HG03097 (cell line): Measurements from ENCODE around the gene COL24A1.
"Not testable (repeated sequence)": the region's sequence is repeated elsewhere in the genome, so short reads cannot be mapped to it uniquely, and the experiment has no call there.

ENCODE experiments used
- ATAC-seq: cut with Tn5 transposase; IDR thresholded peaks from one replicate; pipeline ENCODE4 v1.9.1; 2021; ENCODE audit not compliant: unreplicated experiment, low FRiP score

Gene COL24A1

DNA sequence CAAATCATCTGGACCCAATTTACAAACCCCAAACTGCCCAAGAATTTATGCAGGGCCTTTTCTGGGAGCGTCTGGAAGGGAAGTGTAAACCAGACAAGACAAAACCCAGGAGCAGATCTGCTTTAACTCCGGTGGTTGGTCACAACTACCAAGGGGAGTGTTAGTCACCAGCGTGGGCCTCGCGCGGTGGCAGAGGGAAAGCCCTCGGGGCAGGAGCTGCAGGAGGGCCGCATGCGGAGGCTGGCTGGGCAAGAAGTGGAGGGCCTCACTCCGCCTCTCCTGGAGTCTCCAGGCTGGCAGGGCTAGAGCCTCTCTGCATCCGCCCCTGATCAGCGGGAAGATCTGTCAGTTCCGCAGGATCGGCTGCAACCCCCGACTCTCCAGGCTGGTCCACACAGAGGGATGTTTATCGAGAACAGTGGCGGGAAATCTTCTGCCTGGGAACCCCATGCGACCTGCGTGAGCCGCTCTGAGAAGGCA is 2.0 kb downstream of the COL24A1 start:
- ATAC-seq = no peak

DNA sequence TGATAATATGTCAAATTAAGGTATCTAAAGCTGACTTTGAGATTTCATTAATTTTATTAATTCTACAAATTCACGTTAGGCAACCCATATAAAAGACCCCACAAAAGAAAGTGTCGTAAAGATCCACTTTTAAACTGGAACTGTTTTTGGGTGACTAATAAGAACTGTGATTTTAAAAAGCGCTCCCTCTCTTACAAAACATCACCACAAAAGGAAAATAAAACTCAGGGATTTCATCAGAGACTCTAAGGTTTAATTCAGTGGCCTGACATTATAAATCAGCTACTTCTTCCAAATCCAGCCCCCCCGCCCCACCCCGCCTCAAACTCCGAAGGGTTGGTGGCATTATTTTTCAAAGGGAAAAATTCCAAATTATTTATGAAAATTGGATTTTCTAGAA is 2.7 kb downstream of the COL24A1 start:
- ATAC-seq = no peak

DNA sequence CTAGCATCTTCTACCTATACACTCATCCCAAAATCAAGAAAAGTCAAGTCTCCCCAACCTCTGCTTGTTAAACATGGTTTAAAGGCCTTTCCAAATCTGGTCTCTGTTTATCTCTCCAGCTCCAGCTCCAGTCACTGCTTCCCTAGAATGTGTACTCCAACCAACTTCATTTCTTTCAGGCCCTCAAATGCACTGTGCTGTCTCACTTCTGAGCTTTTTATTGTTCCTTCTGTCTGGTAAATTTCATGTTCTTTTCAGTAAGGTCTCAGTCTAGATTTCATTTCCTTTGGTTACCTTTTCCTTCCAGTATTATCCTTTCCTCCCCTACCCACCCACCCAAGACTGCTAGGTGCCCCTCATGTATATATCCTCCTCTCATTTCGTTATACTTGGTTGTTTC is 3.7 kb downstream of the COL24A1 start:
- ATAC-seq = no peak

DNA sequence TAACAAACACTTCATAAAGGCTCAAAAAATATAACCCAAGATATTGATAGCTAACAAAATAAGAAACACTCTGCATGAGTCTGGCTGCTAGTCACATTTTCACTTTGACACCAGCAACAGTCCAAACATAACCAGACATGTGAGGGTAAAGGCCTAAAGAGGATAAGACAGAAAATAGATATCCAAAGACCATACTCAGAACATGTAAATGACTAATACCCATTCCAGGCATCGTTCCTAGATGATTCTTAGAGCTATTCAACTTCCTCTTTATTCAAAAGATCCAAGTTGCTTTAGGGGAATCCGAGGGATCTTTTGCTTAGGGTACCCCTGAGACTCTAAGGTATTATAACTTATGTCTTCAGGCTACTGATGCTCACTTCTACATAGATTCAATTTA is 5.1 kb downstream of the COL24A1 start:
- no peak for ATAC-seq

DNA sequence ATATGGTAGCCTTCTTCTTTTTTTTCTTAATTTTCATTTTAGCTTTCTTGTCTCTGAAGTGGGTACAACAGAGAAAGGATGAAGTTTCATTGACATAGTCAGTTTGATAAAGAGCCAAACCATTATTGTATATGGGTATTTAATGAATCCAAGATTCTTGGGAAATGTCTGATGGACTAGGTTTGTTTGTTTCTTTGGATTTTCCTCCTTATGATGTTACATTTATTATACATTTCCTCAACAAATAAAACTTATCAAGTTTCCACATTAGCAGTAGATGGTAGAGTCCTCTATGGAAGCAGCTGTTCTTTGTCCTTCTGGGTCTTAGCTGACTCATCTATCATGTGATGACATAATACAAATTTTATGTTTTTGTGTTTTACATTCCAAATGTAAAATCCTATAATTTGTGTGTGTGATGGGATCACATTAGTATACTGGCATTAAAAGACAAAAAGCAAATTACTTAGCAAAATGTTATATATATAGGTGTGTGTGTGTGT is 6.0 kb downstream of the COL24A1 start:
- ATAC-seq = no peak

DNA sequence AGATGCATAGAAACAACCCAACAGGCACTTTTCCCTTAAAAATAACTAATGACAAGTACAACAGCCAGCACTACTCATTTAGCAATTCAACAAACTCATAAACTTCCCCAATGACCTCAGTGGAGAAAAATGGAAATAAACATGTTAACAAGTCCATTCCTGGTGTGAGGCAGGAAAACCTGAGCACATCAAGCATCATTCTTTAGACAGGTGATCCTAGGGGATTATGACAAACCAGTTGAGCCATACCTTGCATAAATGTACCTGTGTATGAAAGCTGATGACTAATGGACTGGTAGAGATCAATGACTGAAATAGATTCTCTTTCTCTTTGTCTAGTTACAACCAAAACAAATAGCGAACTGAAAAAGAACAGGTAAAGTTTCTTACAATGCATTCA is 7.0 kb downstream of the COL24A1 start:
- no peak for ATAC-seq

GRCh38 chr1:86147755-86148154 is 8.8 kb downstream of the COL24A1 start:
- no peak for ATAC-seq

GRCh38 chr1:86146566-86146965 is 10.0 kb downstream of the COL24A1 start:
- no peak for ATAC-seq

- ATAC-seq = no peak
These were observed 16.2 kb downstream of the COL24A1 start for GRCh38 chr1:86140281-86140880.

- no peak for ATAC-seq
These were observed 17.8 kb downstream of the COL24A1 start for GRCh38 chr1:86138746-86139145.

DNA sequence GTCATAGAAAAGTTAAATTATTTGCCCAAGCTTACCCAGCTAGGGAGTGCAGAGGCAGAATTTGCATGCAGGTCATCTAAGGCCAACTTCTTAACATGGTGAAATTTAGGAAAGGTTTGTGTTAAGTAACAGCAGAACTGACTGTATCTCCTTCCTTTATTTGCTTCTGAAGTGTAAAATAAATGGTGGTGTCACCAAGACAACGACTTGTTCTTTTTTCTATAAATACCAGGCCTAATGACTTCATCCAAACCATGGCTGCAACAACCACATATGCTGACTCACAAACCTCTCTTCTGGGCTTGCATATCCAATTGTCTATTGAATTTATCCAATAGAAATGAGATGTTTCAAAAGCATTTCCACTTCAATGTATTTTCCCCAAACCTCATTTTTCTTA is 19.1 kb downstream of the COL24A1 start:
- ATAC-seq = no peak

GRCh38 chr1:86119214-86119764 is 37.3 kb downstream of the COL24A1 start:
- ATAC-seq = no peak

- no peak for ATAC-seq
These were observed 41.7 kb downstream of the COL24A1 start for GRCh38 chr1:86114816-86115400.

- ATAC-seq = no peak
These were observed 42.3 kb downstream of the COL24A1 start for GRCh38 chr1:86114236-86114635.

DNA sequence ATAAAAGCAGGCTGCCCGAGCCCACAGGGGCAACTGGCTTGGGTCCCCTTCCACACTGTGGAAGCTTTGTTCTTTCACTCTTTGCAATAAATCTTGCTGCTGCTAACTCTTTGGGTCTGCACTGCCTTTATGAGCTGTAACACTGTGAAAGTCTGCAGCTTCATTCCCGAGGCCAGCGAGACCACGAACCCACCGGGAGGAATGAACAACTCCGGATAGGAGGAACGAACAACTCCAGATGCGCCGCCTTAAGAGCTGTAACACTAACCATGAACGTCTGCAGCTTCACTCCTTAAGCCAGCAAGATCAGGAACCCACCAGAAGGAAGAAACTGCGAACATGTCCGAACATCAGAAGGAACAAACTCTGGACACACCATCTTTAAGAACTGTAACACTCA is 45.0 kb downstream of the COL24A1 start:
- not testable (repeated sequence) for ATAC-seq

DNA sequence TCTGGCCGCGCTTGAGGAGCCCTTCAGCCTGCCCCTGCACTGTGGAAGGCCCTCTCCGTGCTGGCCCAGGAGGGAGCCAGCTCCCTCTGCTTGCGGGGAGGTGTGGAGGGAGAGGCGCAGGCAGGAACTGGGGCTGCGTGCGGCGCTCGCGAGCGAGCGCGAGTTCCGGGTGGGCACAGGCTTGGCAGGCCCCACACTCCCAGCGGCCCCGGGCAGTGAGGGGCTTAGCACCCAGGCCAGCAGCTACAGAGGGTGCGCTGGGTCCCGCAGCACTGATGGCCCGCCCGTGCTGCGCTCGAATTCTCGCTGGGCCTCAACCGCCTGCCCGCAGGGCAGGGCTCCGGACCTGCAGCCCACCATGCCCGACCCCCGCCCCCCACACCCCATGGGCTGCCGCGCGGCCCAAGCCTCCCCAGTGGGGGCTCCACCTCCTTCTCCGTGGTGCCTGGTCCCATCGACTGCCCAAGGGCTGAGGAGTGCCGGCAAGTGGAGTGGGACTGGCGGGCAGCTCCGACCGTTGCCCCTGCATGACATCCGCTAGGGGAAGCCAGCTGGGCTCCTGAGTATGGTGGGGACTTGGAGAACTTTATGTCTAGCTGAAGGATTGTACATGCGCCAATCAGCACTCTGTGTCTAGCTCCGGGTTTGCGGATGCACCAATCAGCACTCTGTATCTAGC is 46.0 kb downstream of the COL24A1 start:
- no peak for ATAC-seq

DNA sequence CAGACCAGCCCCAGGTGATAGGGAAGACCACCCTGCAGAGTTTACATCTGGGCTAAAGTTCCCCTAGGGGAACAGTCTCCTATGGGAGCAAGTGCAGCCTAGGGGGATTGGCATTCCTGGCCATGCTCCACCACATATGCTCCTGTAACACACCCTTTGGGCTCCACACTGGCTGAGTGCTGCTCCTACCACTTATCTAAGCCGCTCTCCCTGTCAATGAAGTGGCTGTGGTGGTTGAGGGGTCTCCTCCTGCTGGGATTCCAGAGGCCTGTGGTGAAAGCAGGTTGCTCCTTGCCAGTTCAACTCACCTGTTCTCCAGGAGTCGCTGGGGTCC is 51.1 kb downstream of the COL24A1 start:
- ATAC-seq = no peak

DNA sequence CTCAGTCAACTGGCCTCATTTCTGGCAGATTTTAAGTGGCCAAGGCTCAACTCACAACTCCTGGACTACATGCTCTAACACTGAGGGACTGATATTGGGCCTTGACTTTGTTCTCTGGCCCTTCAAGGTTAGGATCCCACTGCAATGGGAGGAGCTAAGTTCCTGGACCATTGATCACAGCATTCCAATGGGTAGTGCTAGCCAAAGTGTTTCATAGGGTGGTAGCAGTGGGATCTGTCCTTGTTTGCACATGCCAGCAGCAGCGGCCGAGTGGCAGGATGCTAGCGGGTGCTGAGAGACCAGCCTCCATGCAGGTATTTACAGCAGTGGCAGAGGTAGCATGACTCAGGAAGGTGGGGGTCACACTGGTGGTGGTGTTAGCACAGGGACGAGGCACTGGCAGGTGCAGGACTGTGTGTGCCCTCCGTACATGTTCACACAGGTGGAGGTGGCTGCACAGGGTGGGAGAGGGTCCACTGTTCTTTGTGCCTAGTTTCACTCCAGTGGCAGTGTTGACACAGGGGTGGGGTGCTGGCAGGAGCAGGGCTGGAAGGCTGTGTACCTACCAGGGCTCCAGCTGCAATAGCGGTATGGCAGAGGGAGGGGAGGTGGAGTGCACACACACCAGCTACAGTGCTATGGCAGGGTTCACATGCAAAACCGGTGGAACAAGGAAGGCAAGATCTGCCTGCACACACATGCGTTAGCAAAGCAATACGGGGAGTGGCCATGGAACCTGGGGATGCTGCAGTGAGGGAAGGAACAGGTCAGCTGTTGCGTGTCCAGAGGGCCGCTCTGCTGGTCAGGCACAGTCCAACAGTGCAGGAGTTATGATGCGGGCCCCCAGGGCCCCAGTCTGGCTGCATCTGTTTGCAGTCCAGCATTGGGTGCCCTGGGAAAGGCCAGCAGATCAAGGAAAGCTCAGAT is 51.7 kb downstream of the COL24A1 start:
- no peak for ATAC-seq

- no peak for ATAC-seq
These were observed 55.0 kb downstream of the COL24A1 start for GRCh38 chr1:86101616-86102015.

DNA sequence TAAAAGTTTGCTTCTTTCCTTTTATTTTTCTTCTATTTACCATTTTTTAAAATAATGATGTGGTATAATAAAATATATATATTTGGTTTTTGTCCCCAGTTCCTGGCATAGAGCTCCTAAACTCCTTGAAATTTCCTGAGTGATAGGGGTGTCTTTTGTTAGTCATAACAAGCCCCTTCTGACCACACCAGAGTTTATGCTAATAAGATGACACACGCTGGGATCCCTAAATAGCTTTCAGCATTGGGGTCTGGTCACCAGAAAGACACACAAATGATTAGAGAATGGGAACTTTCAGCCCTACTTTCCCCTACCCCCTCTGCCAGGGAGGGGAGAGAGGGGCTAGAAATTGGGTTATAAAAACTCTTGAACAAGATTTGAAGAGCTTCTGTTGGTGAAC is 56.2 kb downstream of the COL24A1 start:
- ATAC-seq = no peak

- no peak for ATAC-seq
These were observed 66.8 kb downstream of the COL24A1 start for GRCh38 chr1:86089765-86090164.
